AG20443 (cell line): ENCODE data around the gene DYNC2I2.
"Not testable (repeated sequence)": the region's sequence is repeated elsewhere in the genome, so short reads cannot be mapped to it uniquely, and the experiment has no call there.

Source experiments
- DNase-seq: peaks from one replicate; pipeline ENCODE4 v3.0.0; 2012; ENCODE audit warnings: low spot score, mixed read lengths

DYNC2I2 gene

DNA sequence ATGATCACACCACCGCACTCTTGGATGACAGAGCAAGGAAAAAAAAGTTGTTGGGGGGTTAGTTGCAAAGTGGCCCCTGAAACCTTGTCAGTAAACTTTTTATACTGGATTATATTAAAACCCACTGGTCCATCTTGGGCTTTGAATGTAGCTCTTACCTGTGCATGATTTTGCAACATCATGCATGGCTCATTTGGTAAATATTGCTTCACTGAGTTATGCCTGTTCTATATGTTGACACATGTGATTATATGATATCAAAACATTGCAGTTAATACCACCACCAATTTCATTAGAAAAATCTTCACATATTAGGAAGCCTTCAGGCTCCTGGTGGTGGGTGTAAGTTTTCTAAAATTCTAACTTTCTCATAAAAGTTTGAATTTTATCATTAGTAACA lies 41.9 kb downstream of the DYNC2I2 start:
- no peak for DNase-seq

DNA sequence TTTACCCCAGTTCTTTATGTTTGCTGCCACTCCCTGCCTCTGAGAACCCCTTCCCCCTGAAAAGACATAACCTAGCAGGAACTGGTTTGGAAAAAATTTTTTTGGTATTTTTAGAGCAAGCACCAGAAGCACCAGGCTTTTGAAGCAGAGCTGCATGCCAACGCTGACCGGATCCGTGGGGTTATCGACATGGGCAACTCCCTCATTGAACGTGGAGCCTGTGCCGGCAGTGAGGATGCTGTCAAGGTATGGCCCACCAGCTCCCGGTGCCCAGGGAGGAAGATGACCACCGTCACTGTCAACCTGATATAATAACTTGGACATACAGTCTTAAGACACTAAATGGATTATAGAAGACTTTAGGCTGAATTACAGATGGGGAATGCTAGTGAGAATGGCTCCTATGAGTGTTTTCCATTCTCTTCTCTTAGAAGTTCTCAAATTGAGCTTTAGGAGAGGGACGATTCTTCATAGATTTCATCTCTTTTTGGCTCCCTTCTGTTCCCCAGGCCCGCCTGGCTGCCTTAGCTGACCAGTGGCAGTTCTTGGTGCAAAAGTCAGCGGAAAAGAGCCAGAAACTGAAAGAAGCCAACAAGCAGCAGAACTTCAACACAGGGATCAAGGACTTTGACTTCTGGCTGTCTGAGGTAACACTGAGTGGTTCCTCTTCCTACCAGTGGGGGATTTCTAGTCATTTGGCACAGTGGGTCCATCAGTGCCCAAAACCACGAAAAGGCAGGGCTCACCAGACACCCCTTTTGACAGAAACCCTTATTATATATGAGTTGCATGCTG lies 44.9 kb downstream of the DYNC2I2 start:
- DNase-seq: no peak

DNA sequence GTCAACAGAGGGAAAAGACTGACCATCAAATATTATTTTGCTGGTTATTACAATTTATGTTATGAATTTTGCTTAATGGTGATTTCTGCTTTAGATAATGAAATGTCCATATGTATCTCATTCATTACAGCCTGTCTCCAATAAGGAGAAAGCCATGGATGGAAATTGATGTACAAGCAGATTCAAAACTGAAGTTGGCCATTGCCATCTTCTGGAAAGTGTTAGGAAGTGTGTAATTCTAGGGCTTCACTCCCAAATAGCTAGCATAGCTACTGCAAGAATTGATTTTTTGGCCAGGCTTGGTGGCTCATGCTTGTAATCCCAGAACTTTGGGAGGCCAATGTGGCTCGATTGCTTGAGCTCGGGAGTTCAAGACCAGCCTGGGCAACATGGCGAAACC lies 45.8 kb downstream of the DYNC2I2 start:
- DNase-seq: no peak

DNA sequence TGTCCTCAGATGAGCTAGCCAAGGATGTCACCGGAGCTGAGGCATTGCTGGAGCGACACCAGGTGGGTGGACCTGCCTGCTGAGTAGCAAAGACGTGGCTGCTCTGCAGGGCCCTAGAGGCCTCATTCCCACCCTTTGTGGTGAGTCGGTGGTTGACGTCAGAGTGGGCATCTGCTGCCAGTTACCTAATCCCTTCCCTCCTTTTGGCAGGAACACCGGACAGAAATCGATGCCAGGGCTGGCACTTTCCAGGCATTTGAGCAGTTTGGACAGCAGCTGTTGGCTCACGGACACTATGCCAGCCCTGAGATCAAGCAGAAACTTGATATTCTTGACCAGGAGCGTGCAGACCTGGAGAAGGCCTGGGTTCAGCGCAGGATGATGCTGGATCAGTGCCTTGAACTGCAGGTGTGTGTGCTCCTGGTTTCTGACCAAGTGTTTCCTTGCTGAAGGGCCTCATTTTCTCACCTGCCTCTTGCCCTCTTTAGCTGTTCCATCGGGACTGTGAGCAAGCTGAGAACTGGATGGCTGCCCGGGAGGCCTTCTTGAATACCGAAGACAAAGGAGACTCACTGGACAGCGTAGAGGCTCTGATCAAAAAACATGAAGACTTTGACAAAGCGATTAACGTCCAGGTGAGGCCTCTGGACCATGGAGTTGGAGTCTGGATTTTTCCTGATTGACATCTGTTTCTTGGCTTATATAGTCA lies 48.9 kb downstream of the DYNC2I2 start:
- peak; percentile 45 for DNase-seq

DNA sequence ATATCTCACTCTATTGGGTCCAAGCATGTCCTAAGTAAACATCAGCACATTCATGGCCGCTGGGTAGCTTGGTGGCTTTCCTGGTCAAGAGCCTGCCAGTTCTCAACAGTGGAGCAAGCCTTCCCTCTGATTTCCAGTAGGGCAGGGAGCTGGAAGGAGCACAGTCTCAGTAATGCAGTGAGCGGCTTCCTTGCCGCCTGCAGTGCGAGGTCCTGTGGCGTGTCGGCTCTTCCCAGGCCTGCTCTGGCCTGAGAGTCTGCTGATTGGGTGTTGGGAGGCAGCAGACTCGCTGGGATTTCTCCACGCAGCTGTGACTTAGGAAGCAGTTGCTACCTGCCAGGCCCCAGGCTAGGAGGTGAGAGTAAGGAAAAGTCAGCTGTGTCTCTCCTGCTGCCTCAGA lies 53.0 kb downstream of the DYNC2I2 start:
- DNase-seq: no peak

DNA sequence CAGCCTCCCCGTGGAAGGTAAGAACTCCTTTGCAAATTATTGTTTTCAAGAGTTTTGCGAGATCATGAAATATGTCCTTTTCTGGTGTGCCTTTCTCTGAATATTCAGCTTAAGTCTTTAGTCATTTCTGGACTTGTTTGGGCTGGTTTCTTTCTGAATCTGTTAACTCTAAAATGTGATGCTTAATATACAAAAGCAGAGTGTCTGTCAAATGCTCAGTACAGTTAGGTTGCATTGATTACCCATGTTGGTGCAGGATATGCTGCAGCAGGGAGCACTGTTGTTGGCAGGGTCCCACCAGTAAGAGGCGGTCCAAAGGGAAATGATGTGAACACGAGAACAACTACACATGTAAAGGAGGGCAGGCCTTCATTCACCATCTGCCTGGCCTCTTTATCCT lies 56.5 kb downstream of the DYNC2I2 start:
- no peak for DNase-seq

DNA sequence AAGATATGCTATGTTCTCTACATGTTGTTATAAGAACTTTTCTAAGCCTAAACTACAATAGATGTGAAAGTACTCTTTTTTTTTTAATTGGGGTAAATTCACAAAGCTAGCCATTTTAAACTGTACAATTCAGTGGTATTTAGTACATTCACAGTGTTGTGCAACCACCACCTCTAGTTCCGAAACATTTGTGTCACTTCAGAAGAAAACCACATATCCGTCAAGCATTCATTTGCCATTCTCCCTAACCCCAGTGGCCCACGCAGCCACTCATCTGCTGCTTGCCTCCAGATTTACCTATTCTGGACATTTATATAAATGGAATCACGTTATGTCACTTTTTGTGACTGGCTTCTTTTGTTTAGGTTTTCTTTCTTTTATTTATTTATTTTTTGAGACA lies 61.2 kb downstream of the DYNC2I2 start:
- no peak for DNase-seq

DNA sequence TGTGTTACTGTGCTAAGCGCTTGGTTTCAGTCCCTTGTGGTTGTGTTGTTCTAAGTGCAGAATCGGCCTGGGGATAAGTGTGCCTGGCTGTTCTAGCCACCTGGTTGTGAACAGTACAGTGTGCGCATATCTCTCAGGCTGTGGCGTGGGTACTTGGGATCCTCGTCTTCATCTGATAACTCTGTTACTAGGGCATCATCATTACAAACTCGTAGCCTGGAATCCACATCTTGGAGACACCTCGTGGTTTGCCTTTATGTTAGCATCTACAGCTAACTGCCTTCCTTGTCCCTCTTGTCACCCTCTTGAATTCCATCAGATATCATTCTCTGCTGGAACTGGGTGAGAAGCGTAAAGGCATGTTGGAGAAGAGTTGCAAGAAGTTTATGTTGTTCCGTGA lies 62.8 kb downstream of the DYNC2I2 start:
- no peak for DNase-seq

DNA sequence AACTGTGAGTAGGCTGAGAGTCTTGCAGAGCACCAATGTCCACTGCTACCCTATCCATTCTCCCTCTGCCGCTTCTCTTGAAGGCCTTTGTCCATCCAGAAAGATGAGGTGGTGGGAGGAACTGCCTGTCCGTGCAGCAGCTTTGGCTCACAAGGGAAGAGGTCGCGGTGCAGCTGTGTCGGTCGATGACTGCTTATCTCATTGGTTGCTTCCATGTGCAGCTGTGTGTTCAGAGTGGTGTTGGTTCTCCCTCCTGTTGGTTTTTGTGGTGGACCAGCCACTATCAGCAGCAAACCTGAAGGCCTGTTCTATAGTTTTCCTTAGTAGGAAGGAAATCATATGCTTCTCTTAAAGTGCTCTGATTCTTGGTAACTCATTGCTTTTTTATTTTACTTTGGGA lies 63.6 kb downstream of the DYNC2I2 start:
- DNase-seq: no peak

DNA sequence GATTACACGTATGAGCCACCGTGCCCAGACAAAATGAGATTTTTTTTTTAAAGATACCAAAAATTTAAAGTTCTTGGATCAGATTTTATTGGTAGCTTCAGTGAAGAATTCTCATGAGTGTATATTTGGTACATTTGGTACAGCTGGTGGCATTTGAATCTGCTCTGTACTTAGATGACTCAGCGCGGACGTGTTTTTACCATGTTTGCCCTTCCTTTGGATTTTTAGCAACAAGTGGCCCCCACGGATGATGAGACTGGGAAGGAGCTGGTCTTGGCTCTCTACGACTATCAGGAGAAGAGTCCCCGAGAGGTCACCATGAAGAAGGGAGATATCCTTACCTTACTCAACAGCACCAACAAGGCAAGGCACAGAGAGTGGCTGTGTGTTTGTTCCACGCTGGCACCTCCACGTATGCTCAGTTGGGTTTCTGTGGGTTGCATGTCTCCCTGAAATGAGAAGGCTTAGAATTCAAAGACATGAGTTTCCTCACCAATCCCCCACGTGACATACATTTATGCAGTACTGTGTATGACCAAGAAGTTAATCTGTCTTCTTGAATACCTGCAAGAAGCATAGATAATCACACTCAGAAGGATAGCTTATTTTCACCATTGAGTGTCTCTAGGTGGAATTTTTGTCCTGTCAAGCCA lies 67.9 kb downstream of the DYNC2I2 start:
- no peak for DNase-seq

DNA sequence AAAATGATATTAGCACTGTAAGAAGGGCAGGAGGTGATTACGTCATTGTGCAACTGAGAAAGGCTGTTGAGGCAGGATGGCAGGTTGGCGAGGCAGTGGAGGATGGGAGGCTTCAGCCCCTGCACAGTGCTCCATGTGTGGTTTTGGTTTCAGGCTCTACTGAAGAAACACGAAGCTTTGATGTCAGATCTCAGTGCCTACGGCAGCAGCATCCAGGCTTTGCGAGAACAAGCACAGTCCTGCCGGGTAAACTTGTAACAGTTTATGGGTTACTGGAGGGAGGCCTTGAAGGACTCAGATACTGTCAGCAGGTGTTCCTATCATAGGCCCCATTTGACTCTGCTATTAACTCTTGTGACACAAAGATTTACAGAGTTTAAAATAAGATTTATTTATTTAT lies 69.2 kb downstream of the DYNC2I2 start:
- no peak for DNase-seq

DNA sequence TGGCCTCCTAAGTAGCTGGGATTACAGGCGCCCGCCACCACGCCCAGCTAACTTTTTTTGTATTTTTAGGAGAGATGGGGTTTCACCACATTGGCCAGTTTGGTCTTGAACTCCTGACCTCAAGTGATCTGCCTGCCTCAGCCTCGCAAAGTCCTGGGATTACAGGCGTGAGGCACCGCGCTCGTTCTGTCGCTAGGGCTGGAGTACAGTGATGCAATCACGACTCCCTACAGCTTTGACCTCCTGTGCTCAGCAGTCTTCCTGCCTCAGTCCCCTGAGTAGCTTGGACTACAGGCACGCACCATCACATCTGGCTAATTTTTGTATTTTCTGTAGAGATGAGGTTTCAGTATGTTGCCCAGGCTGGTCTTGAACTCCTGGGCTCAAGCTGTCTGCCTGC lies 69.7 kb downstream of the DYNC2I2 start:
- DNase-seq: not testable (repeated sequence)

DNA sequence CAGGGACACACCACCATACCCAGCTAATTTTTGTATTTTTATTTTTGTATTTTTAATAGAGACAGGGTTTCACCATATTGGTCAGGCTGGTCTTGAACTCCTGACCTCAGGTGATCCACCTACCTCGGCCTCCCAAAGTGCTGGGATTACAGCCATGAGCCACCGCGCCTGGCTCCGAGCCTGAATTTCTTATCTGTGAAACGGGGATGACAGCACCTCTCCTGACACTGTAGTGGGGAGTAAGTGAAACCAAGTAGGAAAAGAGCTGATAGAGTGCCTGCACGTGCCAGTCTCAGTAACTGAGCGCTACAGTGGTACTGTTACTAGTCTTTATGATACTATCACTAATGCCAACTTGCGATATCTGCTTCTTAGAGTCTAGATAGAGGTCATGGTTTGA lies 71.5 kb downstream of the DYNC2I2 start:
- not testable (repeated sequence) for DNase-seq
